ENCODE results near the gene KRTAP12-1. TPM values are rescaled to one million over a fixed set of nuclear protein-coding genes. Genes with fewer than 3 reads are reported as not detected.
"Not testable (repeated sequence)": the region's sequence is repeated elsewhere in the genome, so short reads cannot be mapped to it uniquely, and the experiment has no call there.

The KRTAP12-1 gene
- total RNA-seq, 1 donor: not detected

DNA sequence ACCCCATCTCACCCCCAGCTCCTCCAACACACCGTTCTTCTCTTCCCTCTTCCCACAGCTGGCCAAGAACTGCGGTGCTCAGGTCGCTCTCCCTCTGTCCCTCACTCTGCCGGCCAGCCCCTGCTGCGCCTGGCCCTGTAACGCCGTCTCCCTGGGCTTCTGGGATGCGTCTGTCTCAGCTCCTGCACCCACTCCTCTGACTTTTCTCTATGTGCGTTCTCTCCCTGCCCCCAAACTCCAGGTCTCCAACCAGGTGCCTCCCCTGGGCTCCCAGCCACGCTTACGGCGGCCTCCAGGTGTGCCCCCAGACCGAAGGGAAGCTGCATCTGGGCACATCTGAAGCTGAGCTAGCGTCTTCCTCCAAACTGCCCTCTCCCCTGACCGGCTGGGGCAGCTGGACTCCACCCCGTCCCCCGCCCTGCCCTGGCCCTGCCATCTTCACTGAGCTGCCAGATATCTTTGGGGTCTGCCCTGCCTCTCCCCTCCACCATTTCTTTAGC lies 17.6 kb upstream of the KRTAP12-1 start:
- DNase-seq (ENCODE audit: low read depth in 2 of 3, low spot score in 2 of 3): no peak

- no peak for DNase-seq (ENCODE audit: low read depth in 2 of 3, low spot score in 2 of 3)
These were observed 16.1 kb upstream of the KRTAP12-1 start for GRCh38 chr21:44697811-44698734.

- DNase-seq (ENCODE audit: low read depth in 2 of 3, low spot score in 2 of 3): not testable (repeated sequence)
These were observed 15.3 kb upstream of the KRTAP12-1 start, which contains the start of gene KRTAP10-12 for GRCh38 chr21:44697172-44697810. Gene KRTAP10-12 (plus strand): TSS chr21:44697172. CDS start chr21:44697202, 30 bp downstream.

GRCh38 chr21:44696572-44696971 lies 14.6 kb upstream of the KRTAP12-1 start:
- DNase-seq (ENCODE audit: low read depth in 2 of 3, low spot score in 2 of 3): no peak

DNA sequence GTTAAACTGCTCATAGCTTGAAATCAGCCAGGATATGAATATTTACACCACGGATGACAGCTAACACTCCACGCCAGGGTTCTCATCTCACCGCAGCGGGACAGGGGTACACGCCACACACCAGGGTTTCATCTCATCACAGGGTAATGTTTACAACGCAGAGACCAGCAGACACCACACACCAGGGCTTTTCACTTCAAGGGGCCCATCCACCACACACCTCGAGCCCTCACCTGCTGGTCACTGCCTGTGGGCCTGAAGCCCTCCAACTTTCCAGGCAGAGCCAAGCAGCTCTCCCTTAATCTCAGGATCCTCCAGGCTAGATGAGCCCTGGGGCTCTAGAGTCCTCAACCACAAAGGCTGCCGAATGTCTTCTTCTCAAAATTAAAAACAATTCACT lies 13.7 kb upstream of the KRTAP12-1 start:
- DNase-seq (ENCODE audit: low read depth in 2 of 3, low spot score in 2 of 3): no peak

DNA sequence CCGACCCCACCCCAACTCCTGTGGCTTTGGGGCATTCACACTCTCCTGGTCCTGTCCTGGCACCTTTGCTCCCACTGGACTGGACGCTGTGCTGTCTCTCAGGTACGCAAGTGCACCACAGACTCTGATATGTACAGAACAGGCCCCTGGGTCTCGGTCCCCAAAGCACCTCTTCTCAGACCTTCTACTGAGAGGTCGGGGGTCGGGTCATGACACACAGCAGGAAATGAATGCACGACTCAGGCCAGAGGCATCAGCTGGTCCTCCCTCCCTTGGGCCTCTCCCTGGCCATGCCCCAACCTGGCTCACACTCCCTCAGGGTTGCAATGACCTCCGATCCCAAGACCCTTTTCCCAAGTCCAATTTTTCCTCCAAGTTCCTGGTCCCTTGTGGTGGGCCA lies 13.2 kb upstream of the KRTAP12-1 start:
- DNase-seq (ENCODE audit: low read depth in 2 of 3, low spot score in 2 of 3): no peak

DNA sequence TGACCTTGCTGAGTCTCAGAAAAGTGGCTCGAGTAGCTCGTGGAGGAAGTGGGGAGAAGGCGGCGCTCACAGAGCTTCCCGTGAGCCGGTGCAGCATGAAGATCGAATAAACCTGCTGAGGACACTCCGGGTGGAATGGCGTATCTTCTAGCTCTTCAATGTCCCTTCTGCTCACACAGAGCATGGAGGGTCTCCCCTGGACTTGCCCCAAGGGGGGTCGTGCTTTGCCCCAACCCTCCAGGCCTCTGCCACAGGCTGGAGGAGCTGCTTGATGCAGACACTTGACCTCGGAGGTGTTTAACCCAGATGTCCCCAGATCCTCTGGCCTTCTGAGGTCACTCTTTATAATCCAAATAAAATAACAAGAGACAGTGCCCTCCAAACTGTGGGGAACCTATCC lies 12.8 kb upstream of the KRTAP12-1 start:
- DNase-seq (ENCODE audit: low read depth in 2 of 3, low spot score in 2 of 3): no peak

DNA sequence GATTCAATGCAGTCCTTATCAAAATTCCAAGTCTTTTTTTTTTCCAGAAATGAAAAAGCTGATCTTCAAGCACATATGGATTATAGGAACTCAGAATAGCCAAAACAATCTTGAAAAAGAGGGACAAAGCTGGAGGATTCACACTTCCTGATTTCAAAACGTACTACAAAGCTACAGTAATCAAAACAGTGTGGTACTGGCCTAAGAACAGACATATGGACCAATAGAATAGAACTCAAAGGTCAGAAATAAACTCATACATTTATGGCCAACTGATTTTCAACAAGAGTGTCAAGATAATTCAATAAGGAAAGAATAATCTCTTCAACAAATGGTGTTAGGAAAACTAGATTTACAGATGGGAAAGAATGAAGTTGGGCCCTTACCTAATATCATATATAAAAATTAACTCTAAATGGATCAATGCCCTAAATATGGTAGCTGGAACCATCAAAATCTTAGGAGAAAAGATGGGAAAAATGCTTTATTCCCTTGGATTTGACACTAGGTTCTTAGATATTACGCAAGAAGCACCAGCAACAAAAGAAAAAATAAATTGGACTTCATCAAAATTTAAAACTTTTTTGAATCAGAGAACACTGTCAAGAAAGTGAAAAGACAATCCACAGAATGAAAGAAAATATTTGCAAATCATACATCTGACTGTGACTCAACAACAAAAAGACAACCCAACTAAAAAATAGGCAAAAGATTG lies 11.0 kb upstream of the KRTAP12-1 start:
- no peak for DNase-seq (ENCODE audit: low read depth in 2 of 3, low spot score in 2 of 3)

- no peak for DNase-seq (ENCODE audit: low read depth in 2 of 3, low spot score in 2 of 3)
These were observed 9.7 kb upstream of the KRTAP12-1 start for GRCh38 chr21:44691686-44692085.

GRCh38 chr21:44689740-44690139 lies 7.8 kb upstream of the KRTAP12-1 start:
- not testable (repeated sequence) for DNase-seq (ENCODE audit: low read depth in 2 of 3, low spot score in 2 of 3)

DNA sequence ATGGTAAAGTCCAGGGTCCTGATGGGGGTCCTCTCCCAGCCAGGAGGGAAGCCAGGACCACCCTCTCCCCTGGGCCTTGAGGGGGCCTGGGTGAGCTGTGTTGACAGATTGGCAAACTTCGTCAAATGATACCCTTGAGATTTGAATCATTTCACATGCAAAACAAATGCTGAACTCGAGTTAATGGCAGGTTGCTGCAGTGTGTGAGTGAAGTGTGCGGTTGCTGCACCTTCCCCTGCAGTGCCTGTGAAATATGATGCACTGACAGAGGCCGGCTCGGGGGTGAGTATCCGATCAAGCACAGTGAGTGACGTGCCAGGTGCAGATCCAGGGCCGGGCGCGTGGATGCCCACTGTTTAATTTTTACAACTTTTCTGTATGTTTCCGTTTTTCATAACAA lies 5.7 kb upstream of the KRTAP12-1 start:
- DNase-seq (ENCODE audit: low read depth in 2 of 3, low spot score in 2 of 3): no peak

GRCh38 chr21:44686843-44687561 lies 5.0 kb upstream of the KRTAP12-1 start:
- no peak for DNase-seq (ENCODE audit: low read depth in 2 of 3, low spot score in 2 of 3)

DNA sequence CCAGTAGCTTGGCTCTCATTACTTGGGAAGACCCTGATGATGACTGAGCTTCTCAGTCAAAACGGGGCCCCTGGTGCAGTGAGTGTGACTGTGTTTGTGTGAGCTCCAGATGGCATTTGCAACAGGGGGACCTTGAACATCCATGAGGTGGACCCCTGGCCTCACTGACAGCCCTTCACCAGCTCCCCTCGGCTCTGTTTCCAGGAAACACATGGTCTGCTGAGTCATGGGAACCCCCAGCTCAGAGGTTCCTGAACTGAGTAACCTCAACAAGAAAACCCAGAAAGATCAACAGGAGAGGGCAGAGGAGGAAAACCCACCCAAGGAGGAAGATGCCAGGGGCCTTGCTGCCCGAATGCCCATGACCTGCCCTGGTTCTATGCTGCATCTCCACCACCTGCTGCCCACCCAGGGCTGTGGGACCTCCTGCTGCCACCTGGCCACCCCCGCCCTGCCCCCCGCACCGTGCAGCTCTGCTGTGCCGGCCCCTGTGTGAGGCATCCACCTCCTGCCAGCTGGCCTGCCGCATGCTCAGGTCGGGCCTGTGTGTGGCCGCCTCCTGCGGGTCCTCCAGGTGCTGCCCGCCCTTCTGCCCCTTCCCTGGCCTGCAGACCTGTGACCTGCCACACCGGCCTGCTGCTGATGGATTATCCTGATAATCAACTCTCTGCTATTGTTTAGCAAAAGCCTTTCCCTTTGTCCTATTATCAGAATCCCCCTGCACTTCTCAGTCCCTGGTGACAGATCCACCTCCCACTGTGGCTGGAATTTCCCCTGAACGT lies 4.2 kb upstream of the KRTAP12-1 start:
- DNase-seq (ENCODE audit: low read depth in 2 of 3, low spot score in 2 of 3): peak in 2 of 3 donors; percentile 78 to 84

- not testable (repeated sequence) for DNase-seq (ENCODE audit: low read depth in 2 of 3, low spot score in 2 of 3)
These were observed 3.1 kb upstream of the KRTAP12-1 start for GRCh38 chr21:44685050-44685449.

DNA sequence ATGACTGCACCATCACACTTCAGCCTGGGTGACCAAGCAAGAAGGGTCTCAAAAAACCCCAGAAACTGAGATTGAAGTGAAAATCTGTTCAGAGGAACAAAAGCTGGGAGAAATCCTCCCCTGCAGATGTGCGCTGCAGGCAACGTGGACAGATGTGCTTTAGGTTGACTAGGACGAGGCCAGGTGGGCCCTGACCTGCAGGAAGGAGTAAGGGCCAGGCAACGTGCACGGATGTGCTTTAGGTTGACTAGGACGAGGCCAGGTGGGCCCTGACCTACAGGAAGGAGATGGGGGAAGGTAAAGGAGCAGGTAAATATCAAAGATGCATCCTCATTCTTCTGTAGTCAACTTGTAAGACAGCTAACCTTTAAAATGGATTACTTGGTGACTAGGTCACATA lies 2.5 kb upstream of the KRTAP12-1 start:
- no peak for DNase-seq (ENCODE audit: low read depth in 2 of 3, low spot score in 2 of 3)

- DNase-seq (ENCODE audit: low read depth in 2 of 3, low spot score in 2 of 3): no peak
These were observed 2.1 kb upstream of the KRTAP12-1 start for GRCh38 chr21:44684077-44684476.

- DNase-seq (ENCODE audit: low read depth in 2 of 3, low spot score in 2 of 3): no peak
These were observed 703 bp upstream of the KRTAP12-1 start for GRCh38 chr21:44682580-44683151.

GRCh38 chr21:44681152-44681551 lies 811 bp downstream of the KRTAP12-1 start:
- no peak for DNase-seq (ENCODE audit: low read depth in 2 of 3, low spot score in 2 of 3)

GRCh38 chr21:44677881-44678280 lies 4.1 kb downstream of the KRTAP12-1 start:
- no peak for DNase-seq (ENCODE audit: low read depth in 2 of 3, low spot score in 2 of 3)

Measured in hematopoietic multipotent progenitor cell (in vitro differentiated cells).